NCI-H2081 (cell line): ENCODE data around the gene WRAP73.
"Not testable (repeated sequence)": the region's sequence is repeated elsewhere in the genome, so short reads cannot be mapped to it uniquely, and the experiment has no call there.

Experiments used
- DNase-seq, 2 experiments: peaks; one replicate each; lab custom pipeline; 2025; lab: John Stamatoyannopoulos, UW

WRAP73 gene

GRCh38 chr1:3630161-3630611 is 19.7 kb downstream of the WRAP73 start:
- no peak for DNase-seq

DNA sequence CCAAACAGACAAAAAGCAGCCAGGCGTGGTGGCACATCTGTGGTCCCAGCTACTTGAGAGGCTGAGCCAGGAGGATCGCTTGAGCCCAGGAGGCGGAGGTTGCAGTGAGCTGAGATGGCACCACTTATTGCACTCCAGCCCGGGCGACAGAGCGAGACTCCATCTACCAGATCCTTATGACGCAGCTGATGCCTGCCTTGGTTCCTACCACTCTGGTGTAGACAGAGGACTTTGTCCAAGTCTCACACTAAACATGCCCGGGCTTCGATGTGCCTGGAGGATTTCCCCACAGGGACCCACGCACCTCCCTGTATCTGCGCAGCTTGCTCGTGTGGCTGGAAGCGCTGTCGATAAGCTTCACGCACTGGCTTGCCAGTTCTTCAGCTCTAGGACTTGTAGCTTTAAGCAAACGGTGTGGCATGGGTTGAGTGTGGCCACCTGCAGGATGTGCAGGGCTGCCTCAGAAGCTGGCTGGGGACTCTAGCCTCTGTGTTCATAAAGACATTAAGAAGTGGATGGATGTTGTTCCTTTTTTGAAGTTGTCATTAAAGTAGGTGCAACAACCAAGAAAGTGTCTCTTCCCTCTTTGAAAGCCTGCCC is 20.2 kb downstream of the WRAP73 start:
- DNase-seq, result no peak

GRCh38 chr1:3628445-3628844 is 21.5 kb downstream of the WRAP73 start:
- no peak for DNase-seq

GRCh38 chr1:3627515-3628253 is 22.2 kb downstream of the WRAP73 start:
- no peak for DNase-seq

DNA sequence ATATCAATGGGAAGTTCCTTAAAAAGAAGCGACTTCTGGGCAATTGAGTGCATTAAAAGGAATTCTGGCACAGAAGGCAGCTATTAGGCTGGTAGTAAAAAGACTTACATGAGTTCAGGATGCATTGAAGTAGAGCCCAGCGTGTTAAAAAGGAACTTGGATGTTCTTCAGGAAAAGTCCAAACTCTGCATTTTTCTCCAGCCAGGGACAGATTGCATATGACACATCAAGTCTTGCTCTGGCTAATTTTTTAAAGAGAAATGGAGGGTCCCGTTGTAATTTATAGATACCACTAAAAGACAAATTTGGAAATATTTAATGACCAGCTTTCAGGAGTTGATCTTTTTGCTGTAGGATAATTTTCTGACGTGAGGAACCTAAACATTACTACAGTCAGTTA is 23.9 kb downstream of the WRAP73 start:
- no peak for DNase-seq

GRCh38 chr1:3625151-3625907 is 24.6 kb downstream of the WRAP73 start:
- peak in 1 of 2 experiments; percentile 25 for DNase-seq

GRCh38 chr1:3624200-3625136 is 25.4 kb downstream of the WRAP73 start, which contains the start of gene TPRG1L:
Gene TPRG1L (plus strand): TSS chr1:3625015. CDS start chr1:3625073, 58 bp downstream.
- peak; percentile 92 for DNase-seq

- DNase-seq, result no peak
Measured at GRCh38 chr1:3623441-3624199, 26.3 kb downstream of the WRAP73 start.

GRCh38 chr1:3622102-3622501 is 27.8 kb downstream of the WRAP73 start:
- DNase-seq, result not testable (repeated sequence)

GRCh38 chr1:3621151-3621671 is 28.7 kb downstream of the WRAP73 start:
- DNase-seq, result peak in 1 of 2 experiments; percentile 1

- no peak for DNase-seq
Measured at GRCh38 chr1:3620708-3621107, 29.2 kb downstream of the WRAP73 start.

GRCh38 chr1:3618881-3619671 is 30.8 kb downstream of the WRAP73 start:
- peak; percentile 58 to 61 for DNase-seq

GRCh38 chr1:3618531-3618880 is 31.4 kb downstream of the WRAP73 start:
- no peak for DNase-seq

DNA sequence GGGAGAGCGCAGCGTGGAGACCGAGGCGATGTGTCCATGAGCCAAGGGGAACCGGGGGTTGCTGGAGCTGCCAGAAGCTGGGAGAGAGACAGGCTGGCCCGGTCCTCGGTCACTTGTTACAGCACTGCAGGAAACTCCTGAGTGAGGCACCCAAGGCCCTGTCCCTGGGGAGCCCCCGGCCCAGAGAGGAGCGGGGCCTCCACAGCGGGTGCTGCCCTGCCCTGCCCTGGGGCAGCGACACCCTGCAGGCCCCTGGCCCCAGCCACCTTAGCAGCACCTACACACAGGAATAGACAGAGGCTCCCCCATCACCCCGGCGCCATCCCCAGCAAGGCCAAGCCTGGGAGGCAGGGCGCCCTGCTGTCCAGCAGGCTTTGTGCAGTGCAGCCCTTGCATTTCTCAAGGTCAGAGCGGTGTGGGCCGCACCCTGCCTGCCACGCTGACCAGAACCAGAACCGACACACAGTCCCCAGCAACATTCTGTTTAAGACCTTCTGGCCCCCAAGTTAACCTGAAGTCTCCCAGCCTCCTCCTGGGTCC is 32.0 kb downstream of the WRAP73 start:
- no peak for DNase-seq

DNA sequence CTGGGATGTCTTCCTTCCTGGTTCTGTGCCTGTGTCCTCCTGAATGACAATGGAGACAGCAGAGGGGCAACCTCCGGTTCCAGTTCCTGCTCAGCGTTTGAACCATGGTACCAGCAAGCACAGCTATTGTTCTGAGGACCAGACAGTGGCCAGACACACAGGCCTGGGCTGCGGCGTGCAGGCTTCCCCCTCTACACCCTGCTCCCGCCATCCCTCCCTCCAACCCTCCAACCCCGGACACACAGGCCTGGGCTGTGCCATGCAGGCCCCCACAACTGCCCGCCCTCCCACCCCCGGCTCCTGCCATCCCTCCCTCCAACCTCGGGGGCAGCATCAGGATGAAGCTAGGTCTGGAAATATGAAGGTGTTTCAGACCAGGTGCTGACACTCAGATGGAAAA is 33.0 kb downstream of the WRAP73 start:
- no peak for DNase-seq

GRCh38 chr1:3614755-3615742 is 34.9 kb downstream of the WRAP73 start:
- DNase-seq, result peak in 1 of 2 experiments; percentile 1

DNA sequence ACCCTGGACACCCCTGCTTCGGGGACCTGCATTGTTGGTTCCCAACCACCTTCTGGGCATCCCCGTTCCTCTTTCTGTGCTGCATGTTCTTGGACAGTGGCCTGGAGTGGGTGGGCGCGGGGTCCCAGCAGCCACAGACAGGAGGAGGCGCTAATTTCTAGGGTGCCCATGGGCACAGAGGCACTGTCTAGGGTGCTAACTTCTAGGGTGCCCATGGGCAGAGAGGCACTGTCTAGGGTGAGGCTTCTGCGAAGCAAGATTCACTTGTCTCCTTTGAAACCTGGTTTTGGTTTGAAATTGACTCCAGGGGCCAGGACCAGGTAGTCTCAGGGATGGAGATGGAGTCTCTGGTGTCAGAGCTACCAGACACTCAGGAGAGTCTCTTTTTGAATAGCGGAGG is 37.8 kb downstream of the WRAP73 start:
- DNase-seq, result no peak
